ENCODE measurements around the gene CLCF1.
A peak's percentile ranks its signal among the peaks of the same experiment; 100 is the strongest.

Gene CLCF1

DNA sequence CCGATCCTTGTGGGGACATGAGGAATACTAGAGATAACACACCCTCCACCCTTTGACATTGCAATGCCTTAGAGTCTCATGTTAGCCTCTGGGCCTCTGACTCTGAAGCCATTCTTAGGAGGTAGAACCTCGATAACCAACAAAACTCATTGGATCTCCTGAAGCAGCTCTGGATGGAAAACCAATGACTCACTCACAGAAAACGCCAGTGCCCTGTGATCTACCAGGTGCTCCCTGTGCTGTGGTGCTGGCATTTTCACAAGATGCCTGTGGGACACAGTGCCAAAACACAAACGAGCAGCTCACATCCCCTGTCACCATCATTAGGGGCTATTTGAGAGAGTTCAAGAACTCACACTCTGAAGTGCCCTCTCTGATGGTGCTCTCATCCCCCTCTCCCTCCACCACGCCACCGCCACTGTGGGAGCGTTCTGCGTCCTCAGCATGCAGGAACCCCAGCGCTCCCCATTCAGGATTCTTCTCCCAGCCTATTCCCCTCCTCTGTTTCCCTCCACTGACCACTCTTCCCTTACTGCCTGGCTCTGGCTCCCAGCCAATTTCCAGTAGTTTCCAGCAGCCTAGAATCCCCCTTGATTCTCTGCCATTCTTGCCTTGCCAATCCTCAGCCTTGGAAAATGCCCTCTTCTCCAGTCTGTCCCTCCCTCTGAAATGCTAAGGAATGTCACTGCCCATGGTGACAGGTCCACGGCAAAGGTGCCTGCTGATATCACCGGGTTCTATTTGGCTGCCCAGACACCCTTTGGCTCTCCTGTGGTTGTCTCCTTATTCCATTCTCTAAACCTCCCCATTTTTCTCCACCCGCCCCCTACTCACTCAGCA, 15.3 kb downstream of the CLCF1 start:
- H3K27ac ChIP-seq (ENCODE audit: low read depth, low read length) = no peak overlapping the region
- no peaks in the 10 kb centered on the region for H3K27me3 ChIP-seq (ENCODE audit: control insufficient read depth, insufficient read depth, low read length)
- no peaks in the 10 kb centered on the region for H3K36me3 ChIP-seq (ENCODE audit: control insufficient read depth, insufficient read depth, low read length)
- no peaks in the 10 kb centered on the region for H3K9me3 ChIP-seq (ENCODE audit: control insufficient read depth, insufficient read depth, low read depth, low read length)
- no peak overlapping the region for H3K9ac ChIP-seq (ENCODE audit: low read length)
- H3K4me3 ChIP-seq (ENCODE audit: low read depth, low read length) = no peak overlapping the region
- peaks cover 21% of the 10 kb centered on the region for H3K4me1 ChIP-seq (ENCODE audit: control insufficient read depth, insufficient read depth, low read length)

- Histone ChIP-seq H3K9me3 (ENCODE audit: control insufficient read depth, insufficient read depth, low read depth, low read length) (no peaks in the 10 kb centered on the region), H3K4me3 (ENCODE audit: low read depth, low read length) (no peak overlapping the region), H3K9ac (ENCODE audit: low read length) (no peak overlapping the region), H3K4me1 (ENCODE audit: control insufficient read depth, insufficient read depth, low read length) (peaks cover 27% of the 10 kb centered on the region), H3K36me3 (ENCODE audit: control insufficient read depth, insufficient read depth, low read length) (no peaks in the 10 kb centered on the region), H3K27me3 (ENCODE audit: control insufficient read depth, insufficient read depth, low read length) (no peaks in the 10 kb centered on the region), H3K27ac (ENCODE audit: low read depth, low read length) (no peak overlapping the region)
Measured at GRCh38 chr11:67356864-67357561, 16.4 kb downstream of the CLCF1 start.

DNA sequence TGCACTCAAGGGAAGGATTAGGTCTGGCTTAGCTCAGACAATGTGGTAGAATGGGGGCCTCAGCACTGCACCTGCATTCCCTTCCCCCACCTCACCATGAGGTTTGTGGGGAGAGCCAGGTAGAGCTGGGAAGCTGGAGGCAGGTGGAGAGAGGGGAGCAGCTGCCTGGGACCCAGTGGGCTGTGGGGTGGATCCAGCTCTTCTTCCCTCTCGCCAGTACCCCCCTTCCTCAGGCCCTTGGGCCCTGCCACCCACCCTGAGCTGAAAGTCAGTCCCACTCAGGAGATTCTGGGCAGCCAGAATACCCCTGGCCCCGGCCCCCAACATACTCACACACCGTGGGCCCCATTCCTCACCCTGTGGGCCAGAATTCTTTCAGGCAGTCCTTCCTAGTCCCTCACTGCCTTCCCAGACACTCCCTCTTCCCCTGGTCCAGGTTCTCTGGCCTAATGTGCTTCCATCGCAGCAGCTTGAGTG, 17.0 kb downstream of the CLCF1 start:
- Histone ChIP-seq H3K9me3 (ENCODE audit: control insufficient read depth, insufficient read depth, low read depth, low read length) (no peaks in the 10 kb centered on the region), H3K36me3 (ENCODE audit: control insufficient read depth, insufficient read depth, low read length) (no peaks in the 10 kb centered on the region), H3K4me1 (ENCODE audit: control insufficient read depth, insufficient read depth, low read length) (peaks cover 29% of the 10 kb centered on the region), H3K4me3 (ENCODE audit: low read depth, low read length) (no peak overlapping the region), H3K9ac (ENCODE audit: low read length) (no peak overlapping the region), H3K27ac (ENCODE audit: low read depth, low read length) (no peak overlapping the region), H3K27me3 (ENCODE audit: control insufficient read depth, insufficient read depth, low read length) (no peaks in the 10 kb centered on the region)

DNA sequence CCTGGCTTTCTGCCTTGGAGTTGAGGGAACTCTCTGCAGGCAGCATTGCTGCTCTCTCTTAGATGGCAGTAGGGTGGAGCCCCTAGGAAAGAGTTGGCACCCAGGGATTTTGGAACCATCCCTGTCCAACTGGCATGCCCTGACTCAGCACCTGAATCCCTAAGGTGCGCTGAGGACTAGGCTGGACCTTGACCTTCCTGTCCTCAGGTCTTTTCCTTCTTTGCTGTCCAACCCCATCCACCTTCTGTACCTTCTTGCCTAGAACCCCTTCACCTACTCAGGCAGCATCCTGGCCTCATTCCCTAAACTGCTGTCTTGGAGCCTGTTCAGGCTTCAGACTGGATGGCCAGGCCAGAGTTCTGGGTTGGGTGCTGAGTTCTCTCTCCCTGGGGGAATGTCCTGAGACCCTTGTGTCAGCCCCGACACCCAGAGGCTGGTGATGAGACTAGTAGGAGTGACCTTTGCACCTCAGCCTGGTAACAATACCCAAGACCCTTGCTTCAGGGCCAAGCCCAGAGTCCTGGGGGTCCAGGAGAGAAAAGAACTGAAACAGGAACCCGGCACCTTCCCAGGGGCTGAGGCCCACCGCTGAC, 17.5 kb downstream of the CLCF1 start:
- Histone ChIP-seq H3K4me3 (ENCODE audit: low read depth, low read length) (no peak overlapping the region), H3K9me3 (ENCODE audit: control insufficient read depth, insufficient read depth, low read depth, low read length) (no peaks in the 10 kb centered on the region), H3K27ac (ENCODE audit: low read depth, low read length) (no peak overlapping the region), H3K27me3 (ENCODE audit: control insufficient read depth, insufficient read depth, low read length) (no peaks in the 10 kb centered on the region), H3K36me3 (ENCODE audit: control insufficient read depth, insufficient read depth, low read length) (no peaks in the 10 kb centered on the region), H3K9ac (ENCODE audit: low read length) (no peak overlapping the region), H3K4me1 (ENCODE audit: control insufficient read depth, insufficient read depth, low read length) (peaks cover 31% of the 10 kb centered on the region)

DNA sequence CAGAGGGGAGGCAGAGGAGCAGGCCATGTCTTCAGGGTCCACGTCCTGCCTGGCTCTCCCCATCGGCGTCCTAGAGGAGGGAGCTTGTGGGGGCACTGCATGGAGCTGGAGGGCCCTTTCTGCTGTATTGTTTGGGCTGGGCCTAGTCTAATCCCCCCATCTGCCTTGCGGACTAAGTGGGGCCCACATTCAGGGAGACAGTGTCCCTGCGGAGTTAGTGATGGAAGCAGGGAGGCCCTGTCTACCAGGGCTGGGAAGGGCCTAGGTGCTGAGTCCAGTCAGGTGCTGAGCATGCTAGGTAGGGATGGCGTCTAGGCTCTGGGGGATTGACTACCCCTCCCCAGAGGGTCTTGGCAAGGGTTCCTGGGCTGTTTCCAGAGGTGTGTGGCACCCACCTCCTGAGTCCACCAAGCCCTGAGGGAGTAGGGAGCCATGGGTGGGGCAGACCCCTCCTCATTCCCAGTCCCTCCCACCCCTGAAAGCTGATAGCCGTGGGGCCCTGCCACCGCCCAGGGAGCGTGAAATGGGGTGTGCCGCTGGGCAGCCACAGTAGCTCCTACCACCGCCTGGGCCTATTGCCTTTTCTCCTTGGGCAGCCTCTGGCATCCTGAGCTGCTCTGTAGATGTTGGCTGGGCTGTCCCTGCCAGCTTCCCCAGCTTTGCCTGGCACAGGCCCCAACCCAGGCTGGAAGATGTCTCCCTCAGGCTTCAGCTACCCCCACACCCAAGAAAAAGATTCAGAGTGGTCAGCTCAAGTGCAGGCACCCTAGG, 18.2 kb downstream of the CLCF1 start:
- no peaks in the 10 kb centered on the region for H3K9me3 ChIP-seq (ENCODE audit: control insufficient read depth, insufficient read depth, low read depth, low read length)
- no peaks in the 10 kb centered on the region for H3K27me3 ChIP-seq (ENCODE audit: control insufficient read depth, insufficient read depth, low read length)
- H3K4me3 ChIP-seq (ENCODE audit: low read depth, low read length) = no peak overlapping the region
- no peak overlapping the region for H3K27ac ChIP-seq (ENCODE audit: low read depth, low read length)
- peaks cover 31% of the 10 kb centered on the region for H3K4me1 ChIP-seq (ENCODE audit: control insufficient read depth, insufficient read depth, low read length)
- no peak overlapping the region for H3K9ac ChIP-seq (ENCODE audit: low read length)
- H3K36me3 ChIP-seq (ENCODE audit: control insufficient read depth, insufficient read depth, low read length) = no peaks in the 10 kb centered on the region

DNA sequence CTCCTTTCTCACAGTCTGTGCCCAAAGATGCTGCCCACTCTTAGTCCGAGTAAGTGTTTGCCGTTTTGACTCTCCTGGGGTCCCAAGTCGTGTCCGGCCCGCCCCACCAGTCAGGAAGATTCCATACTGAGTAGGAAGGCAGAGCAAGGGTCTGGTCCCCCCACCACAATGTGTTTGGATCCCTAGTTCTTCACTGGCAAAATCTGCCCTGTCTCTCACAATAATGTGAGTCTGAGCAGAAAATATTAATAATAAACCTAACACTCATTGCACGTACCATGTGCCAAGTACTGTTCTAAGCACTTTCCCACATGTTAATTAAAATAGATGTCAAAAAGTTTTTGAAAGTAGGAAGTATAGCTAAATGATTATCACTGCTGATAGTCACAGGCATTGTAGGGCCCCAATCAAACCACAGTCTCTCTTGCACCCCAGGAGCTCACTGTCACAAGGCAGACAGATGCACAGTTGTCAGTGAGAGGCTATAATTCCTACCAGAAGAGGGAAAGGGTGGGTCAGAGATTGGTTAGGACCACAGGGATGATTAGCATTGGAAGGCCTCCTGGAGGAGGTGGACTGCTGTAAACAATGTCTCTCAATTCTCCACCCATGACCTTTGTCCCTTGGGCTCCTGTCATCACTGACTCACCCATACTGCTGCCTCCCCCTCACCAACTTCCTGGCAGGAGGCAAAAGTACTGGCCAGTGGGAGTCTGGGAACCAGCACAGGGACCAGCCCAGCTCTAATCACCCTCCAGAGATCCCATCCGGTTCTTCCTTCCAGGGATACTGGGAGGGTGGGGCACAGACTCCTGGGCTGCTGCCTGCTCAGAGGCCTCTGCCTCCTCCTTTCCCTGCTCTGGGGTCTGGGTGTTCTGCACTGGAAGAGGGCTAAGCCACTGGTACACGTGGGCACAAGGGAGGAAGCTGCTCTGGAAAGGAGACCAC, 19.0 kb downstream of the CLCF1 start:
- H3K4me1 ChIP-seq (ENCODE audit: control insufficient read depth, insufficient read depth, low read length) = peaks cover 31% of the 10 kb centered on the region
- peak overlapping the region; percentile 43 for H3K9ac ChIP-seq (ENCODE audit: low read length)
- H3K27ac ChIP-seq (ENCODE audit: low read depth, low read length) = peak overlapping the region; percentile 54; the same call in 1 of the 2 replicates
- no peaks in the 10 kb centered on the region for H3K27me3 ChIP-seq (ENCODE audit: control insufficient read depth, insufficient read depth, low read length)
- no peaks in the 10 kb centered on the region for H3K36me3 ChIP-seq (ENCODE audit: control insufficient read depth, insufficient read depth, low read length)
- H3K9me3 ChIP-seq (ENCODE audit: control insufficient read depth, insufficient read depth, low read depth, low read length) = no peaks in the 10 kb centered on the region
- H3K4me3 ChIP-seq (ENCODE audit: low read depth, low read length) = peak overlapping the region; percentile 83

GRCh38 chr11:67353317-67354074, 19.9 kb downstream of the CLCF1 start, which contains the start of gene POLD4:
TSS of gene POLD4 (minus strand) at chr11:67353546. CDS start at chr11:67353399, 147 bp downstream.
- no peaks in the 10 kb centered on the region for H3K36me3 ChIP-seq (ENCODE audit: control insufficient read depth, insufficient read depth, low read length)
- peak within 1 kb of the TSS; percentile 59; the same call in 1 of the 2 replicates for H3K27ac ChIP-seq (ENCODE audit: low read depth, low read length)
- peak within 1 kb of the TSS; percentile 78 for H3K9ac ChIP-seq (ENCODE audit: low read length)
- no peaks in the 10 kb centered on the region for H3K9me3 ChIP-seq (ENCODE audit: control insufficient read depth, insufficient read depth, low read depth, low read length)
- H3K4me3 ChIP-seq (ENCODE audit: low read depth, low read length) = peak within 1 kb of the TSS; percentile 83
- peaks cover 31% of the 10 kb centered on the region for H3K4me1 ChIP-seq (ENCODE audit: control insufficient read depth, insufficient read depth, low read length)
- H3K27me3 ChIP-seq (ENCODE audit: control insufficient read depth, insufficient read depth, low read length) = no peaks in the 10 kb centered on the region

- H3K36me3 ChIP-seq (ENCODE audit: control insufficient read depth, insufficient read depth, low read length) = no peaks in the 10 kb centered on the region
- peaks cover 31% of the 10 kb centered on the region for H3K4me1 ChIP-seq (ENCODE audit: control insufficient read depth, insufficient read depth, low read length)
- peak overlapping the region; percentile 83 for H3K4me3 ChIP-seq (ENCODE audit: low read depth, low read length)
- peak overlapping the region; percentile 78 for H3K9ac ChIP-seq (ENCODE audit: low read length)
- H3K27me3 ChIP-seq (ENCODE audit: control insufficient read depth, insufficient read depth, low read length) = no peaks in the 10 kb centered on the region
- H3K27ac ChIP-seq (ENCODE audit: low read depth, low read length) = peak overlapping the region; percentile 59; the same call in 1 of the 2 replicates
- H3K9me3 ChIP-seq (ENCODE audit: control insufficient read depth, insufficient read depth, low read depth, low read length) = no peaks in the 10 kb centered on the region
Measured at GRCh38 chr11:67352546-67353316, 20.7 kb downstream of the CLCF1 start.
